Measurements from ENCODE around the gene OR6N2.

DNA sequence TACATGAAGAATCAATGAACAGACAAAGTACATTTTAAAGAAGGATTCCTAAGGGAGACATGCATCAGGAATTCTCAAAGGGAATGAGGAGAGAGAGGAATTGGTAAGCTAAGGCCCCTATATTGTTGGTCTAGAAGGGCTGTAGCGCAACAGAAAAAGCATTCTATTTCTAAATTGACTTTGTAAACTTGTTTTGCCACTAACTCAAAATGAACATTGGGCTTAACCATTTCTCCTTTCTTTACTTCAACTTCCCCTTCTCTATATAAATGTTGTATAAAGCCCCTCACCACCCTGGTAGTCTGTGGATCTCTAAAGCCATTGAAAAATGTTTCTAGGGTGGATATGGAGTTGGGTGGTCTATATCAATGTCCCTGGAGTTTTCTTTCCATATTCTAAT is 20.4 kb upstream of the OR6N2 start:
- TF ChIP-seq, protein P1, sequence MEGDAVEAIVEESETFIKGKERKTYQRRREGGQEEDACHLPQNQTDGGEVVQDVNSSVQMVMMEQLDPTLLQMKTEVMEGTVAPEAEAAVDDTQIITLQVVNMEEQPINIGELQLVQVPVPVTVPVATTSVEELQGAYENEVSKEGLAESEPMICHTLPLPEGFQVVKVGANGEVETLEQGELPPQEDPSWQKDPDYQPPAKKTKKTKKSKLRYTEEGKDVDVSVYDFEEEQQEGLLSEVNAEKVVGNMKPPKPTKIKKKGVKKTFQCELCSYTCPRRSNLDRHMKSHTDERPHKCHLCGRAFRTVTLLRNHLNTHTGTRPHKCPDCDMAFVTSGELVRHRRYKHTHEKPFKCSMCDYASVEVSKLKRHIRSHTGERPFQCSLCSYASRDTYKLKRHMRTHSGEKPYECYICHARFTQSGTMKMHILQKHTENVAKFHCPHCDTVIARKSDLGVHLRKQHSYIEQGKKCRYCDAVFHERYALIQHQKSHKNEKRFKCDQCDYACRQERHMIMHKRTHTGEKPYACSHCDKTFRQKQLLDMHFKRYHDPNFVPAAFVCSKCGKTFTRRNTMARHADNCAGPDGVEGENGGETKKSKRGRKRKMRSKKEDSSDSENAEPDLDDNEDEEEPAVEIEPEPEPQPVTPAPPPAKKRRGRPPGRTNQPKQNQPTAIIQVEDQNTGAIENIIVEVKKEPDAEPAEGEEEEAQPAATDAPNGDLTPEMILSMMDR (IDR thresholded peaks at IDR 0.05; ENCODE audit: low read depth, low read length, poor library complexity, severe bottlenecking), result no peak
- TF ChIP-seq EZH2phosphoT487 (IDR thresholded peaks at IDR 0.05; ENCODE audit: borderline replicate concordance, low read length), result no peak

Data from DOHH2 (cell line).